GM12874 (cell line): Measurements from ENCODE around the gene GATAD2B.

ENCODE experiments used
- TF ChIP-seq, protein P1 (sequence below): IDR thresholded peaks from 2 replicates; pipeline ENCODE4 v1.5.1; 2011; ENCODE audit warnings: low read depth, mild to moderate bottlenecking, control low read depth, low read length, moderate library complexity; ENCODE audit not compliant: insufficient read depth

Gene GATAD2B

DNA sequence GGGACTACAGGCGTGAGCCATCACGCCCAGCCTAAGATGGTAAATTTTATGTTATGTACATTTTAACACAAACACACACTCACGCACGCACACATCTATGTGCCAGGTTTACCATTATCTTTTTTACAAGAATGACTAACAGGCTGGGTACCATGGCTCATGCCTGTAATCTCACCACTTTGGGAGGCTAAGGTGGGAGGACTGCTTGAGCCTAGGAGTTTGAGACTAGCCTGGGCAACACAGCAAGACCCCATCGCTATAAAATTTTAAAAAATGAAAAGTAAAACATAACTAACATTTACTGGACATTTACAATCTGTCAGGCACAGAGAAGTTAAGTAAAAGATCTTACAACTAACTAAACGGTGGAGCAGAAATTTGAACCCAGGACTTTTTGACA is 14.7 kb downstream of the GATAD2B start:
- TF ChIP-seq, protein P1, sequence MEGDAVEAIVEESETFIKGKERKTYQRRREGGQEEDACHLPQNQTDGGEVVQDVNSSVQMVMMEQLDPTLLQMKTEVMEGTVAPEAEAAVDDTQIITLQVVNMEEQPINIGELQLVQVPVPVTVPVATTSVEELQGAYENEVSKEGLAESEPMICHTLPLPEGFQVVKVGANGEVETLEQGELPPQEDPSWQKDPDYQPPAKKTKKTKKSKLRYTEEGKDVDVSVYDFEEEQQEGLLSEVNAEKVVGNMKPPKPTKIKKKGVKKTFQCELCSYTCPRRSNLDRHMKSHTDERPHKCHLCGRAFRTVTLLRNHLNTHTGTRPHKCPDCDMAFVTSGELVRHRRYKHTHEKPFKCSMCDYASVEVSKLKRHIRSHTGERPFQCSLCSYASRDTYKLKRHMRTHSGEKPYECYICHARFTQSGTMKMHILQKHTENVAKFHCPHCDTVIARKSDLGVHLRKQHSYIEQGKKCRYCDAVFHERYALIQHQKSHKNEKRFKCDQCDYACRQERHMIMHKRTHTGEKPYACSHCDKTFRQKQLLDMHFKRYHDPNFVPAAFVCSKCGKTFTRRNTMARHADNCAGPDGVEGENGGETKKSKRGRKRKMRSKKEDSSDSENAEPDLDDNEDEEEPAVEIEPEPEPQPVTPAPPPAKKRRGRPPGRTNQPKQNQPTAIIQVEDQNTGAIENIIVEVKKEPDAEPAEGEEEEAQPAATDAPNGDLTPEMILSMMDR = no peak

GRCh38 chr1:153907134-153907533 is 15.6 kb downstream of the GATAD2B start:
- TF ChIP-seq, protein P1 = no peak

DNA sequence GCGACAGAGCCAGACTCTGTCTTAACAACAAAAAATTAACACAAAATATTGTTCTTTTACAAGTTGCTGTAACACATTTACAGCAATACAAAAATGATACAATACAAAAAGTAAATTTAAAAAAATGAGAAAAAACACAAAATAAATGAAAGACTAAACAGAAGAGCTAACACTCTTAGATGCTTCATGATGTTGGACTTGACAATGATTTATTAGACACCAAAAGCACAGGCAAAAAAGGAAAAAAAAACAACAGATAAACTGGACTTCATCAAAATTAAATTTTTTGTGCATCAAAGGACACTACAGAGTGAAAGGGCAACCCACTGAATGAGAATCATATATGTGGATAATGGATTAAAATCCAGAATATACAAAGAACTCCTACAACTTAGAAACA is 16.4 kb downstream of the GATAD2B start:
- TF ChIP-seq, protein P1 = no peak

DNA sequence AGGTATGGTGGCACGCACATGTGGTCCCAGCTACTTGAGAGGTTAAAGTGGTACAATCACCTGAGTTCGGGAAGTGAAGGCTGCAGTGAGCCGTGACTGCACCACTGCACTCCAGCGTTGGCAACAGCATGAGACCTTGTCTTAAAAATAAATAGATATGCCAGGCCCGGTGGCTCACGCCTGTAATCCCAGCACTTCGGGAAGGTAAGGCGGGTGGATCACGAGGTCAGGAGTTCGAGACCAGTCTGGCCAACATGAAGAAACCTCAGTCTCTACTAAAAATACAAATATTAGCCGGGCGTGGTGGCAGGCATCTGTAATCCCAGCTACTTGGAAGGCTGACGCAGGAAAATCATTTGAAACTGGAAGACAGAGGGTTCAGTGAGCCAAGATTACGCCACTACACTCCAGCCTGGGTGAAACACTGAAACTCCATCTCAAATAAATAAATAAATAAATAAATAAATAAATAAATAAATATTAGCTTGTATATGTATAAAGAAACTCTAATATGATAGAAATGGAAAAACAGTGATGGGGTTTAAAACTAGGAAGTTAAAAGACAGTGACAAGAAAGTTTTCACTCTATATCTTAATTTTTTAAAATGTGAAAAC is 18.8 kb downstream of the GATAD2B start:
- TF ChIP-seq, protein P1 = no peak

DNA sequence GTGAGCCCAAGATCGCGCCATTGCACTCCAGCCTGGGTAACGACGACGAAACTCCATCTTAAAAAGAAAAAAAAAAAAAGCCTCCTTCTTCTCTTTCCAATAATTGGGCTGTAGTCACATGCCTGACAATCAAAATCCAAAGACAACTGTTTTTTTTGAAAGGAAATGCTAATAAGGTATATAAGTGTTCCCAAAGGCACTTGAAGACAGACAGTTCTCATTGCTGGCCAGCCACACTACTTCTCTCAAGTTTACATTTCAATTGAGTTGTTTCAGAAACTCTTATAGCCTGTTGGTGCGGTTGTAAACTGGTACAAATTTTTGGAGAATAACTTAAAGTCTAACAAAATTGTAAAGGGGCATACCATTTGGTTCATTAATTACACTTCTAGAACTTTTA is 23.3 kb downstream of the GATAD2B start:
- TF ChIP-seq, protein P1 = no peak

DNA sequence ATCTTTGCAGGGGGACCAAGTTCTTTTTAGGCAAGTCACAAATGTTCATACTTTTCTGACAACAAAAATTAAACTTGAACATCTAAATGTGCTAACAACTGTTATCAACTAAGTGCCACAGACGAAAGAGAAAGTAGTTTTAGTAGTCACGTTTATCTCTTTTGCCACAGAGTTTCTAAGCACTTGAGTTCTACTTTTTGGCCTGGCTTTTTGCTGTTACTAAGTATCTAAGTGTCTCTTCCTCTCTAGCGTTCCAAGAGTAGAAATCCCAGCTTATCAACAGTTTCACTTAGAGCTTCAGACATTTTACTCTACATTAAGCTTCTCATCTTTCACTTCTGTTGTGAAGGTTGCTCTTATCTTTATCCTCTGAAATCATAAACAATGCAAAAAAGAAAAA is 34.2 kb downstream of the GATAD2B start:
- TF ChIP-seq, protein P1 = no peak

- TF ChIP-seq, protein P1 = no peak
Measured at GRCh38 chr1:153886127-153886526, 36.6 kb downstream of the GATAD2B start.

DNA sequence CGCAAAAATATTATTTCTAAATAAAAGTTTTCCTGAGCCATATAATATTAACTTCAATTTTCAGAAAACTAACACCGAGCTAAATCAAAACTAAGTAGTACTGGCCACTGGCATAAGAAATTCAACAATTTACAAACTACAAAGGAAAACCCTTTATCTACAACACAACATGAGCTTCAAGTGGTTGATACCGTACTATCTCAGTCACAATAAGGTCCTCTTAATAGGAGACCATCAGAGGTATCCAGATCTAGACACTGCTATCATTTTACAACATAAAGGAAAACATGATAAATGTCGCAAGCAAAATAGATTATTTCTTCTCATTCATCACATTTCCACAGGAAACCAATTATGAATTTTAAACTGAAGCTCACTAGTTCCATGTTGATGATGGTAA is 39.5 kb downstream of the GATAD2B start:
- TF ChIP-seq, protein P1 = no peak
